GM21619 (cell line): ENCODE results near the gene STOX1.
A peak's percentile ranks its signal among the peaks of the same experiment; 100 is the strongest.
"Not testable (repeated sequence)": the region's sequence is repeated elsewhere in the genome, so short reads cannot be mapped to it uniquely, and the experiment has no call there.

Source experiments
- ATAC-seq: cut with Tn5 transposase; IDR thresholded peaks from one replicate; pipeline ENCODE4 v1.9.1; 2021; ENCODE audit not compliant: unreplicated experiment

Gene STOX1, protein sequence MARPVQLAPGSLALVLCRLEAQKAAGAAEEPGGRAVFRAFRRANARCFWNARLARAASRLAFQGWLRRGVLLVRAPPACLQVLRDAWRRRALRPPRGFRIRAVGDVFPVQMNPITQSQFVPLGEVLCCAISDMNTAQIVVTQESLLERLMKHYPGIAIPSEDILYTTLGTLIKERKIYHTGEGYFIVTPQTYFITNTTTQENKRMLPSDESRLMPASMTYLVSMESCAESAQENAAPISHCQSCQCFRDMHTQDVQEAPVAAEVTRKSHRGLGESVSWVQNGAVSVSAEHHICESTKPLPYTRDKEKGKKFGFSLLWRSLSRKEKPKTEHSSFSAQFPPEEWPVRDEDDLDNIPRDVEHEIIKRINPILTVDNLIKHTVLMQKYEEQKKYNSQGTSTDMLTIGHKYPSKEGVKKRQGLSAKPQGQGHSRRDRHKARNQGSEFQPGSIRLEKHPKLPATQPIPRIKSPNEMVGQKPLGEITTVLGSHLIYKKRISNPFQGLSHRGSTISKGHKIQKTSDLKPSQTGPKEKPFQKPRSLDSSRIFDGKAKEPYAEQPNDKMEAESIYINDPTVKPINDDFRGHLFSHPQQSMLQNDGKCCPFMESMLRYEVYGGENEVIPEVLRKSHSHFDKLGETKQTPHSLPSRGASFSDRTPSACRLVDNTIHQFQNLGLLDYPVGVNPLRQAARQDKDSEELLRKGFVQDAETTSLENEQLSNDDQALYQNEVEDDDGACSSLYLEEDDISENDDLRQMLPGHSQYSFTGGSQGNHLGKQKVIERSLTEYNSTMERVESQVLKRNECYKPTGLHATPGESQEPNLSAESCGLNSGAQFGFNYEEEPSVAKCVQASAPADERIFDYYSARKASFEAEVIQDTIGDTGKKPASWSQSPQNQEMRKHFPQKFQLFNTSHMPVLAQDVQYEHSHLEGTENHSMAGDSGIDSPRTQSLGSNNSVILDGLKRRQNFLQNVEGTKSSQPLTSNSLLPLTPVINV

DNA sequence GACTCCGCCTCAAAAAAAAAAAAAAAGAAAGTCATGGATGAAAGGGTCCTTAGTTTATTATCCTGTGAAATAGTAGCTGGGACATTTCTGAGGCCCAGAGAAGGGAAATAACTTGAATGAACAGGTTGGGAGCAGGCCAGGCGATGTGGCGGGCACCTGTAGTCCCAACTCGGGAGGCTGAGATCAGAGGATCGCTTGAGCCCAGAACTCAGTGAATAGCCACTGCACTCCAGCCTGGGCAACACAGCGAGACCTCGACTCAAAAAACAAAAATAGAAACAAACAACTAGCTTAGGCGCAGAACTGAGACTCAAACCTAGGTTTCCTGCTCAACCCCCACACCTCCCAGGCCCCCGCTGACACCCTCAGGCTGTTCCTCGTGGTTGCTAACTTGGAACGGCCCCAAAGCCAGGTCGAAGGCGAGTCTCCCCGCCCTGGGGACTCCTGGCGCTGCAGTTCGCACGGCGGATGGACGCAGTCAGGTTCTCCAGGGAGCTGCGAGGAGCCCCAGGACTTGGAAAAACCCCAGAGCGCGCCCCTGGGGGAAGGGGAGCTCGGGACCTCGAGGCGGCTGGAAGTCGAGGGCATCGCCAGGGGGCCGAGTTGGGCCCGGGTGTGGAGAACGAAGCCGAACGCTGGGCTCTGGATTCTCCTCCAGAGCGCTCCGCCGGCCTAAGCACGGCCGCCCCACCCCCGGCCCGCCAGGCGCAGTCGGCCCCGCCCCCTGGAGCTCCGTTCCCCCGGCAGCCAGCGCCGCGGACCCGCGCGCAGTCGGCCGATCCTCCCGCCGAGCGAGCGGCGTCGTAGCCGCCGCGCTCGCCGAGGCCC is at the start of gene STOX1:
Gene STOX1, plus strand, starts transcription at position 768 of the 828 bp plus-strand sequence. CDS start 93 bp downstream, outside the sequence.
- ATAC-seq, result peak; percentile 64

- ATAC-seq, result no peak
Observed at GRCh38 chr10:68781613-68782574, 45.4 kb upstream of the STOX1 start.

DNA sequence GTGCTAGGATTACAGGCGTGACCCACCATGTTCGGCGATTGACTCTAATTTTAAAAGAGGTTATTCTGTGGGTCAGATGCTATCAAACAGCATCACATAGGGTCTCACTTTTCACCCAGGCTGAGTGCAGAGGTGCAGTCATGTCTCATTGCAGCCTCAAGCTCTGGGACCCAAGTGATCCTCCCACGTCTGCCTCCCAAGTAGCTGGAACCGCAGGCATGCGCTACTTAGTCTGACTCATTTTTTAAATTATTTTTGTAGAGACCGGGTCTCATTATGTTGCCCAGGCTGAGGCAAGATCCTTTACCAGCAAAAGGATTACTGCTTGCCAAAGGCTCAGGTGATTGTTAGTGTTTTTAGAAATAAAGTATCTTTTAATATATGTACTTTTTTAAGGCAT is 42.9 kb upstream of the STOX1 start:
- no peak for ATAC-seq

GRCh38 chr10:68787813-68788212 is 39.5 kb upstream of the STOX1 start:
- ATAC-seq, result no peak

GRCh38 chr10:68790476-68790875 is 36.9 kb upstream of the STOX1 start:
- no peak for ATAC-seq

- no peak for ATAC-seq
Observed at GRCh38 chr10:68792115-68792514, 35.2 kb upstream of the STOX1 start.

GRCh38 chr10:68795886-68796532 is 31.3 kb upstream of the STOX1 start:
- no peak for ATAC-seq

- no peak for ATAC-seq
Observed at GRCh38 chr10:68796605-68797004, 30.7 kb upstream of the STOX1 start.

- no peak for ATAC-seq
Observed at GRCh38 chr10:68800211-68800610, 27.1 kb upstream of the STOX1 start.

DNA sequence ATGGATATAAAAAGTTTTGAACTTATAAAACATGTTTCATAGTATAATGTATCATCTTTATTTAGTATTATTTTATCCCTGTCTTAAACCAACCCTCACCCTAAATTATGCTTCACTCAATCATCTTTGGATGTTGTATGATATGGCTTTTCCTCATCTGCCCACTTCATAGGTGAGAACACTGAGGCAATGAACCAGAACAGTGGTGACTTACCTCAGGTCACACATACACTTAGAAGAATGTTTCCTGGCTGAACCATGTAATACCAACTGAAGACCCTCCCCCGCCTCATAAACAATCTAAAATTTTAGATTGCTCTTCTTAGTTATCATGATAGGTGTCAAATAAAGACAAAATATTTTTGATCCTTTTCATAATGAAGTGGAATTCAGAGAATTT is 22.6 kb upstream of the STOX1 start:
- ATAC-seq, result no peak

GRCh38 chr10:68810830-68811229 is 16.5 kb upstream of the STOX1 start:
- not testable (repeated sequence) for ATAC-seq

DNA sequence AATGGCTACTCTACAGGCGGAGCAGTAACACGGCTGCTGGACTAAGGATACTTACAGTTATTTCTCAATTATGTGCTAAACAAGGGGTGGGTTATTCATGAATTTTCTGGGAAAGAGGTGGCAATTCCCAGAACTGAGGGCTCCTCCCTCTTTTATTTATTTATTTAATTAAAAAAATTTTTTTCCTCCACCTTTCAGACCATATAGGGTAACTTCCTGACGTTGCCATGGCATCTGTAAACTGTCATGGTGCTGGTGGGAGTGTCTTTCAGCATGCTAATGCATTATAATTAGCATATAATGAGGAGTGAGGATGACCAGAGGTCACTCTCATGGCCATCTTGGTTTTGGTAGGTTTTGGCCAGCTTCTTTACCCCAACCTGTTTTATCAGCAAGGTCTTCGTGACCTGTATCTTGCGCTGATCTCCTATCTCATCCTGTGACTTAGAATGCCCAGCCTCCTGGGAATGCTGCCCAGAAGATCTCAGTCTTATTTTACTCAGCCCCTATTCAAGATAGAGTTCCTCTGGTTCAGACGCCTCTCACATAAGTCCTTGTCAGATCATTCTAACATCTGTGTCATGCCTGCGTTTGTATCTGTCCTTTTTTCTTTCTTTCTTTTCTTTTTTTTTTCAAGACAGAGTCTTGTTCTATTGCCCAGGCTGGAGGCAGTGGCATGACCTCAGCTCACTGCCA is 15.9 kb upstream of the STOX1 start:
- no peak for ATAC-seq

- no peak for ATAC-seq
Observed at GRCh38 chr10:68812420-68812819, 14.9 kb upstream of the STOX1 start.

DNA sequence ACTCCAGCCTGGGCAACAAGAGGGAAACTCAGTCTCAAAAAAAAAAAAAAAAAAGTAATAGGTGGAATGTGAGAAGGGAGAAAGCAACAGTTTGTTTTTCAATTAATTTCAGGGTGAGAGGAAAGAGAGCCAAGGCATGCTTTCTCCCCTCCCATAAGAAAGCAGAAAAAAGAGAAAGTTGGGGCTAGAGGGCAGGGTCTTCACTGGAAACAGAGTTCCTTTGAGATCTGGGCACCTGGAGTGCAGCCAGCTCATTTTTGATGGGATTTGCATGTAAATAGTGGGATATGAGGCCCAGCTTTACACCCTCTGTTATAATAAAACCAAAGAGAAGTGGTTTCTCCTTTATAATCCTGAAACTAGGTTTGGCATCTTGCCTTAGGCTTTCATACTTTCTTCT is 13.8 kb upstream of the STOX1 start:
- no peak for ATAC-seq

DNA sequence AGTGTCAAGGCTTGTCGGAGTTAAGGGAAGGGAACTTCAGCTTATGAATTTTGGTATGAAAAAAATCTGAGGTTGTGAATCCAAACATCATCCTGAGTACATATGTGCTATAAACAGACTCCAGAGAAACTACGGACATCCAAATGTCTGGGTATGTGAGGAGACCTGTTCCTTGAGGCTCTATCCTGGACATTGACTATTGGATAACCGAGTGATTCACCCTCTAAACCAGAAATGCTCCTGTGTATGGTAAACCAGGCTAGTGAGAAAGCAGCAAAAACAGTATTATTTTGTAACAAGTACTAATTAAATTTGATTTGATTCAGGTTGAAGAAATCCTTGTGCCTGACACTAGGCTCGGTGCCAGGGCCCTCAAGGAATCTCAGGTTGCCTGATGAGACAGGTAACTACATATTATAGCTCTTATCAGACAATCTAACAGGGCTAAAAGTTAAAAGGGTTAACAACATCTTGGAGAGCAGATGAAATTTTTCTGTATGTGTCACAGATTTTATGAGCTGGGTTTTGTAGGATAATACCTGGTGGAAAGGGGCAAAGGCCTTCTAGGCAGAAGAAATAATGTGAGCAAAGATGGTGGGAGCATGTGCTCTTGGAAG is 10.4 kb upstream of the STOX1 start:
- no peak for ATAC-seq

GRCh38 chr10:68820359-68820758 is 7.0 kb upstream of the STOX1 start:
- ATAC-seq, result not testable (repeated sequence)

GRCh38 chr10:68822626-68823025 is 4.7 kb upstream of the STOX1 start:
- not testable (repeated sequence) for ATAC-seq

DNA sequence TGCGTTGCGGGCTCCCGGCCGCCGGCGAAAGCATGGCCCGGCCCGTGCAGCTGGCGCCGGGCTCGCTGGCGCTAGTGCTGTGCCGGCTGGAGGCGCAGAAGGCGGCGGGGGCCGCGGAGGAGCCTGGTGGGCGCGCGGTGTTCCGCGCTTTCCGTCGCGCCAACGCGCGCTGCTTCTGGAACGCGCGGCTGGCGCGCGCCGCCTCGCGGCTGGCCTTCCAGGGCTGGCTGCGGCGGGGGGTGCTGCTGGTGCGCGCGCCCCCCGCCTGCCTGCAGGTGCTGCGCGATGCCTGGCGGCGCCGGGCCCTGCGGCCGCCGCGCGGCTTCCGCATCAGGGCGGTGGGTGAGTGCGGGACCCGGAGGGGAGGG is 245 bp downstream of the STOX1 start:
- peak; percentile 17 for ATAC-seq
